CD14-positive monocyte (primary cell): Measurements from ENCODE around the gene NPFFR1. TPM values are rescaled to one million over a fixed set of nuclear protein-coding genes. Genes with fewer than 3 reads are reported as not detected.

ENCODE experiments used
- DNase-seq, 3 donors: peaks; one replicate each; pipeline ENCODE4 v3.0.0-alpha.2; 2011 to 2022
- H2AFZ ChIP-seq: 2 replicates; pipeline ENCODE4 v1.6.0; 2012; ENCODE audit warnings: mild to moderate bottlenecking, low read depth, low read length, inconsistent platforms; ENCODE audit not compliant: insufficient read depth, poor library complexity, severe bottlenecking
- H3K27ac ChIP-seq, 2 donors: 1 replicate in 1 of 2; 2 replicates in 1 of 2; pipeline ENCODE4 v1.5.1; 2012 to 2013; ENCODE audit warnings: low read length in 2 of 2, control low read depth in 1 of 2, inconsistent platforms in 1 of 2, low read depth in 1 of 2, mild to moderate bottlenecking in 1 of 2
- H3K27me3 ChIP-seq, 2 donors: one replicate each; pipeline versions ENCODE4 v1.6.0 to v1.6.1; 2011 to 2013; ENCODE audit warnings: low read length in 2 of 2; ENCODE audit not compliant: control insufficient read depth in 2 of 2, insufficient read depth in 2 of 2
- H3K36me3 ChIP-seq, 2 donors: replicated peaks in 1 of 2; 1 replicate in 1 of 2; 2 replicates in 1 of 2; pipeline versions ENCODE4 v1.5.1 to v1.6.1; 2012 to 2013; ENCODE audit warnings: low read length in 2 of 2, control low read depth in 1 of 2, inconsistent platforms in 1 of 2, mild to moderate bottlenecking in 1 of 2; ENCODE audit not compliant: insufficient read depth in 2 of 2, control insufficient read depth in 1 of 2
- H3K4me1 ChIP-seq, 2 donors: 1 replicate in 1 of 2; 2 replicates in 1 of 2; pipeline versions ENCODE4 v1.5.1 to v1.6.1; 2012 to 2013; ENCODE audit warnings: low read length in 2 of 2, control low read depth in 1 of 2, inconsistent platforms in 1 of 2, mild to moderate bottlenecking in 1 of 2, moderate library complexity in 1 of 2; ENCODE audit not compliant: insufficient read depth in 2 of 2, control insufficient read depth in 1 of 2
- H3K4me2 ChIP-seq: replicated peaks from 2 replicates; pipeline ENCODE3; 2012; ENCODE audit warnings: low read length, moderate library complexity, mild to moderate bottlenecking; ENCODE audit not compliant: poor library complexity, severe bottlenecking; ENCODE audit errors: extremely low read depth
- H3K4me3 ChIP-seq, 3 experiments: fragments of 200-600 bp in 1 of 3; sonication (generic) in 1 of 3; replicated peaks in 1 of 3; 1 replicate in 2 of 3; 2 replicates in 1 of 3; pipeline ENCODE4 v1.5.1; 2011 to 2013; ENCODE audit warnings: low read length in 3 of 3, mild to moderate bottlenecking in 3 of 3, control low read depth in 2 of 3, low read depth in 2 of 3, inconsistent platforms in 1 of 3, moderate library complexity in 1 of 3
- H3K79me2 ChIP-seq: 2 replicates; pipeline ENCODE4 v1.6.0; 2012; ENCODE audit warnings: mild to moderate bottlenecking, control low read depth, inconsistent platforms, low read length, moderate library complexity; ENCODE audit not compliant: insufficient read depth
- H3K9ac ChIP-seq: 2 replicates; pipeline ENCODE4 v1.6.0; 2017; ENCODE audit warnings: low read length, mild to moderate bottlenecking; ENCODE audit not compliant: insufficient read depth, poor library complexity, severe bottlenecking
- H3K9me3 ChIP-seq, 2 donors: replicated peaks in 1 of 2; 1 replicate in 1 of 2; 2 replicates in 1 of 2; pipeline versions ENCODE4 v1.5.1 to v1.6.1; 2012 to 2013; ENCODE audit warnings: low read length in 2 of 2, control low read depth in 1 of 2; ENCODE audit not compliant: control insufficient read depth in 1 of 2, insufficient read depth in 1 of 2
- H4K20me1 ChIP-seq: 2 replicates; pipeline ENCODE4 v1.6.0; 2012; ENCODE audit warnings: mild to moderate bottlenecking, low read length, control low read depth, moderate library complexity; ENCODE audit not compliant: insufficient read depth
- H3K27ac Mint-ChIP-seq, 7 donors: one replicate each; pipeline ENCODE4 v1.8.0; 2020; ENCODE audit warnings: mild to moderate bottlenecking in 7 of 7, mixed read lengths in 7 of 7, moderate library complexity in 6 of 7, inconsistent platforms in 2 of 7
- H3K27me3 Mint-ChIP-seq, 3 donors: one replicate each; pipeline ENCODE4 v1.8.0; 2021 to 2022; ENCODE audit warnings: low read depth in 3 of 3, mild to moderate bottlenecking in 3 of 3, mixed read lengths in 3 of 3, moderate library complexity in 3 of 3, inconsistent platforms in 1 of 3
- H3K36me3 Mint-ChIP-seq, 2 donors: one replicate each; pipeline ENCODE4 v1.8.0; 2020; ENCODE audit warnings: mixed read lengths in 2 of 2, inconsistent platforms in 1 of 2, mild to moderate bottlenecking in 1 of 2
- H3K4me1 Mint-ChIP-seq: one replicate; pipeline ENCODE4 v1.8.0; 2020; ENCODE audit warnings: mild to moderate bottlenecking, mixed read lengths
- H3K4me3 Mint-ChIP-seq, 2 donors: one replicate each; pipeline ENCODE4 v1.8.0; 2020; ENCODE audit warnings: mild to moderate bottlenecking in 2 of 2, mixed read lengths in 2 of 2, moderate library complexity in 1 of 2
- H3K9me3 Mint-ChIP-seq, 7 donors: one replicate each; pipeline ENCODE4 v1.8.0; 2020 to 2022; ENCODE audit warnings: mixed read lengths in 7 of 7, mild to moderate bottlenecking in 6 of 7, moderate library complexity in 6 of 7, inconsistent platforms in 2 of 7
- WGBS: methylation state at CpG from one replicate; pipeline ENCODE4 v1.1.5; 2013; ENCODE audit warnings: missing lambda C conversion rate; ENCODE audit not compliant: insufficient coverage; 5-methylcytosine and 5-hydroxymethylcytosine counted together
- intact Hi-C, 2 donors: fragments of 100-400 bp; cut with micrococcal nuclease; formaldehyde crosslinking; loops; one replicate each; pipeline versions ENCODE4 v1.15.0 to v1.15.1; 2023
- polyA plus RNA-seq, 3 donors: library from polyadenylated mRNA; depleted of rRNA in 1 of 3; unstranded in 2 of 3; stranded (reverse) in 1 of 3; fragments of 300-500 nt in 2 of 3; fragments of >200 nt in 1 of 3; fragmentation: Illumina TruSeq in 2 of 3; gene quantifications; 1 replicate in 2 of 3; 2 replicates in 1 of 3; pipeline ENCODE4 v1.2.3, GENCODE V29; 2012 to 2021
- TF ChIP-seq, protein P1 (sequence below): fragments of 200-600 bp; IDR thresholded peaks from one replicate; pipeline ENCODE4 v1.8.0; 2022; ENCODE audit warnings: antibody characterized with exemption, mild to moderate bottlenecking

The NPFFR1 gene
- polyA plus RNA-seq, 3 donors, result 0.03 TPM; not detected in 2

DNA sequence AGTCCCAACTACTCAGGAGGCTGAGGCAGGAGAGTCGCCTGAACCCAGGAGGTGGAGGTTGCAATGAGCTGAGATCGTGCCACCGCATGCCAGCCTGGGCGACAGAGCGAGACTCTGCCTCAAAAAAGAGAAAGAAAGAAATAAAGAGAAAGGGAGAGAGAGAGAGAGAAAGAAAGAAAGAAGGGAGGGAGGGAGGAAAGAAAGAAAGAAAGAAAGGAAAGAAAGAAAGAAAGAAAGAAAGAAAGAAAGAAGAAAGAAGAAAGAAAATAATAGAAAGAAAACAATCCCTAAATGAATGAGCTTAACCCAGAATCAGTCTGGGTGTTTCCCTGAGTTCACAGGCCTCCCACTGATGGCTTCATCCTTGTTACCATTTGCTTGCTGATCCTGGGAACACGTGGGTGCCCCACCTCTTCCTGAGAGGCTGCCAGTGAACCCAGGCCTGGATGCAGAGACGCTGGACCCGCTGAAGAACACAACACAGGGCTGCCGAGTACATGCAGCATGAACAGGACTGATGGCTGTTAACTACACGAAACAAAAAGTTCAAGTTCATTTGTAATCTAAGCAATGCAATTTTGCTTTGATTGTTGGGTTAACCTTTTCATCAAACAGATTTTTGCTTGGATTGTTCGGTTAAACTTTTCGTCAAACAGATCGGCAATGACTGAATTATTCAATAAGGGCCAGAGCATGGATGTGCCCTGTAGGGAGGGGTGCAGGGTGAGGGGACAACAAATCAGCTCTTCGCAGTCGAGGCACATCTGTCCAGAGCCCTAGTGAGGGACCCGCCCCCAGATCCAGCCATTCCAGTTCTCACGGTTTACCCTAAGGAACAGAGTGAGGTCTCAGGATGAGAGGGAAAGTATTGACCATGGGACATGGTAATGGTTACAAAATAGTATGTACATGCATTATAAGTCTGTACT is 11.5 kb downstream of the NPFFR1 start:
- Mint-ChIP-seq H3K4me3 (peak overlapping the region in 1 of 2 donors; percentile 42), H3K27me3 (peaks cover 3 to 6% (median 3%) of the 10 kb centered on the region in 3 donors), H3K9me3 (peaks cover 0 to 3% (median 0%) of the 10 kb centered on the region in 7 donors), H3K4me1 (peaks cover 46% of the 10 kb centered on the region), H3K27ac (peak overlapping the region in 2 of 7 donors; percentile 48 to 54), H3K36me3 (peaks cover 1 to 3% of the 10 kb centered on the region in 2 donors)
- H3K4me3 ChIP-seq, result no peak overlapping the region
- no peak overlapping the region for H3K4me2 ChIP-seq
- no peaks in the 10 kb centered on the region for H3K36me3 ChIP-seq
- no peak overlapping the region for H2AFZ ChIP-seq
- TF ChIP-seq, protein P1, sequence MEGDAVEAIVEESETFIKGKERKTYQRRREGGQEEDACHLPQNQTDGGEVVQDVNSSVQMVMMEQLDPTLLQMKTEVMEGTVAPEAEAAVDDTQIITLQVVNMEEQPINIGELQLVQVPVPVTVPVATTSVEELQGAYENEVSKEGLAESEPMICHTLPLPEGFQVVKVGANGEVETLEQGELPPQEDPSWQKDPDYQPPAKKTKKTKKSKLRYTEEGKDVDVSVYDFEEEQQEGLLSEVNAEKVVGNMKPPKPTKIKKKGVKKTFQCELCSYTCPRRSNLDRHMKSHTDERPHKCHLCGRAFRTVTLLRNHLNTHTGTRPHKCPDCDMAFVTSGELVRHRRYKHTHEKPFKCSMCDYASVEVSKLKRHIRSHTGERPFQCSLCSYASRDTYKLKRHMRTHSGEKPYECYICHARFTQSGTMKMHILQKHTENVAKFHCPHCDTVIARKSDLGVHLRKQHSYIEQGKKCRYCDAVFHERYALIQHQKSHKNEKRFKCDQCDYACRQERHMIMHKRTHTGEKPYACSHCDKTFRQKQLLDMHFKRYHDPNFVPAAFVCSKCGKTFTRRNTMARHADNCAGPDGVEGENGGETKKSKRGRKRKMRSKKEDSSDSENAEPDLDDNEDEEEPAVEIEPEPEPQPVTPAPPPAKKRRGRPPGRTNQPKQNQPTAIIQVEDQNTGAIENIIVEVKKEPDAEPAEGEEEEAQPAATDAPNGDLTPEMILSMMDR, result no peak
- no peak overlapping the region for H3K9ac ChIP-seq
- intact Hi-C loops, result loop anchor here (5.0 kb wide), 1 partner anchor 90 kb away; no protein-coding TSS in a partner anchor
- H3K27me3 ChIP-seq, result no peaks in the 10 kb centered on the region
- no peak for DNase-seq
- no peaks in the 10 kb centered on the region for H3K9me3 ChIP-seq
- H3K4me1 ChIP-seq, result peaks cover 35 to 47% of the 10 kb centered on the region in 2 donors
- no peaks in the 10 kb centered on the region for H4K20me1 ChIP-seq
- H3K79me2 ChIP-seq, result no peaks in the 10 kb centered on the region
- WGBS, result 81% methylated on average over 12 of the region's 17 CpGs
- no peak overlapping the region for H3K27ac ChIP-seq

DNA sequence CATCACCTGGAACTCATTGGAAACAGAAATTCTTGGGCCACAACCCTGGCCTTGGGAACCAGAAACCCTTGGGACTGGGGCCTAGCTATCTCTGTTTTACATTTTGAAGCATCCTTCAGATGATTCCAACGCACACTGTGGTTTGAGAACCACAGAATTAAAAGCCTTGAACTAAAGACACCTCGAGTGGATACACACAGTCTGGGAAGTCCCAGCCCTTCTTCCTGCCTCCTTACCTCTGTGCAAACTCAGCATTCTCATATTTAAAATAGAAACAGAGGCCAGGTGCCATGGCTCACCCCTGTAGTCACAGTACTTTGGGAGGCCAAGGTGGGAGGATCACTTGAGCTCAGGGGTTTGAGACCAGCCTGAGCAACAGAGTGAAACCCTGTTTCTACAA is 12.9 kb downstream of the NPFFR1 start:
- Mint-ChIP-seq H3K9me3 (peaks cover 0 to 3% (median 0%) of the 10 kb centered on the region in 7 donors), H3K4me1 (peaks cover 39% of the 10 kb centered on the region), H3K36me3 (peaks cover 3% of the 10 kb centered on the region in 2 donors), H3K27me3 (peaks cover 7 to 8% (median 7%) of the 10 kb centered on the region in 3 donors), H3K4me3 (no peak overlapping the region), H3K27ac (peak overlapping the region in 1 of 7 donors; percentile 35)
- H3K9ac ChIP-seq, result no peak overlapping the region
- H3K27me3 ChIP-seq, result no peaks in the 10 kb centered on the region
- no peak overlapping the region for H3K27ac ChIP-seq
- 90% methylated on average over 2 of the region's 2 CpGs for WGBS
- no peak overlapping the region for H3K4me3 ChIP-seq
- DNase-seq, result no peak
- H4K20me1 ChIP-seq, result no peaks in the 10 kb centered on the region
- H3K4me2 ChIP-seq, result no peak overlapping the region
- no peaks in the 10 kb centered on the region for H3K9me3 ChIP-seq
- no peak overlapping the region for H2AFZ ChIP-seq
- H3K36me3 ChIP-seq, result no peaks in the 10 kb centered on the region
- TF ChIP-seq, protein P1, result no peak
- intact Hi-C loops, result loop anchor here (5.0 kb wide), 1 partner anchor 91 kb away; no protein-coding TSS in a partner anchor
- peaks cover 25 to 43% of the 10 kb centered on the region in 2 donors for H3K4me1 ChIP-seq
- H3K79me2 ChIP-seq, result no peaks in the 10 kb centered on the region
